Liver (tissue), 3 donors: ENCODE results near the gene NXPE3.

Source experiments
- FOXA1 ChIP-seq: IDR thresholded peaks from 2 replicates; pipeline ENCODE4 v1.6.1; 2016; ENCODE audit warnings: antibody characterized with exemption
- GABPA ChIP-seq, 2 donors: IDR thresholded peaks in 1 of 2; conservative IDR thresholded peaks in 1 of 2; 2 replicates each; pipeline ENCODE4 v1.6.1; 2016; ENCODE audit warnings: antibody characterized with exemption in 2 of 2, mild to moderate bottlenecking in 1 of 2, moderate library complexity in 1 of 2
- JUND ChIP-seq, 2 donors: IDR thresholded peaks; 2 replicates each; pipeline ENCODE4 v1.6.1; 2016; ENCODE audit warnings: antibody characterized with exemption in 2 of 2
- NR2F2 ChIP-seq: IDR thresholded peaks from 2 replicates; pipeline ENCODE4 v1.6.1; 2016; ENCODE audit warnings: antibody characterized with exemption
- RAD21 ChIP-seq, 2 donors: IDR thresholded peaks; 2 replicates each; pipeline ENCODE4 v1.6.1; 2016; ENCODE audit warnings: antibody characterized with exemption in 2 of 2, mild to moderate bottlenecking in 2 of 2
- TAF1 ChIP-seq: conservative IDR thresholded peaks from 2 replicates; pipeline ENCODE4 v1.6.1; 2016; ENCODE audit warnings: antibody characterized with exemption, mild to moderate bottlenecking
- TF ChIP-seq, protein P1 (sequence below): fragments of 150-350 bp; IDR thresholded peaks from 2 replicates; pipeline ENCODE4 v1.5.1; 2017; ENCODE audit warnings: improper control_type of control experiment, low read depth, low read length; ENCODE audit not compliant: missing input control
- TF ChIP-seq, protein P2 (sequence below): IDR thresholded peaks from 2 replicates; pipeline ENCODE4 v1.6.1; 2016; ENCODE audit warnings: antibody characterized with exemption
- TF ChIP-seq, protein P3 (sequence below): IDR thresholded peaks from 2 replicates; pipeline ENCODE4 v1.6.1; 2016; ENCODE audit warnings: antibody characterized with exemption
- TF ChIP-seq, protein P4 (sequence below): IDR thresholded peaks from 2 replicates; pipeline ENCODE4 v1.6.1; 2016; ENCODE audit warnings: antibody characterized with exemption, mild to moderate bottlenecking
- TF ChIP-seq, protein P5 (sequence below): IDR thresholded peaks from 2 replicates; pipeline ENCODE4 v1.6.1; 2016; ENCODE audit warnings: antibody characterized with exemption
- donor health status: healthy.
- donor health status: healthy.

DNA sequence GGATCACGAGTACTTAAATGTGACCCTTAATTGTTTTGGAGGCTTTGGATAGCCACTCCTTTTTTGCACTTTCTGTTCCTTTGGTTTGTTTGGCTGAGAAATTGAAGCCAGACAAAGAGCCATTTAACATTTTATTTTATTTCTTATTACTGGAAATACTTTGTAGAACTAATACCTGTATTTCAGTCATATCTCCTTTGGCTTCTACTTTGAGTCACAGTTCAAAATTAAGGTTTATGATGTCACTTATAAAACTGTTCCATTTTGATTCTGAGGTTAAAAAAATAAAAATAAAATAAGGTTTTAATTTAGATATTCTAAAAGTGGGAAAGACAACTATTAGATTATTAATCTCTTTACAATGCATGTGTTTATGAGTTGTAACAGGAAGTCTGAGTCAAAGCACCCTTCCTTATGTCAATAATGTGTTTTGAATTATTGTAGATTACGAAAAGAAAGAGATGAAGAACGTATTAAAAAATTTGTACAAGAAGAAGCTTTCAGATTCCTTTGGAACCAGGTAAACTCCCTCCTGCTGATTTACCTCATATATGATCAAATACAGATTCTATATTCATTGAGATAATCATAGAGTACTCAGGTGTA lies 16.9 kb upstream of the NXPE3 start:
- TF ChIP-seq FOXA1 = no peak
- TF ChIP-seq, protein P1, sequence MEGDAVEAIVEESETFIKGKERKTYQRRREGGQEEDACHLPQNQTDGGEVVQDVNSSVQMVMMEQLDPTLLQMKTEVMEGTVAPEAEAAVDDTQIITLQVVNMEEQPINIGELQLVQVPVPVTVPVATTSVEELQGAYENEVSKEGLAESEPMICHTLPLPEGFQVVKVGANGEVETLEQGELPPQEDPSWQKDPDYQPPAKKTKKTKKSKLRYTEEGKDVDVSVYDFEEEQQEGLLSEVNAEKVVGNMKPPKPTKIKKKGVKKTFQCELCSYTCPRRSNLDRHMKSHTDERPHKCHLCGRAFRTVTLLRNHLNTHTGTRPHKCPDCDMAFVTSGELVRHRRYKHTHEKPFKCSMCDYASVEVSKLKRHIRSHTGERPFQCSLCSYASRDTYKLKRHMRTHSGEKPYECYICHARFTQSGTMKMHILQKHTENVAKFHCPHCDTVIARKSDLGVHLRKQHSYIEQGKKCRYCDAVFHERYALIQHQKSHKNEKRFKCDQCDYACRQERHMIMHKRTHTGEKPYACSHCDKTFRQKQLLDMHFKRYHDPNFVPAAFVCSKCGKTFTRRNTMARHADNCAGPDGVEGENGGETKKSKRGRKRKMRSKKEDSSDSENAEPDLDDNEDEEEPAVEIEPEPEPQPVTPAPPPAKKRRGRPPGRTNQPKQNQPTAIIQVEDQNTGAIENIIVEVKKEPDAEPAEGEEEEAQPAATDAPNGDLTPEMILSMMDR = no peak
- TF ChIP-seq TAF1 = no peak
- TF ChIP-seq RAD21 (IDR thresholded peaks at IDR 0.05) = no peak
- TF ChIP-seq, protein P2, sequence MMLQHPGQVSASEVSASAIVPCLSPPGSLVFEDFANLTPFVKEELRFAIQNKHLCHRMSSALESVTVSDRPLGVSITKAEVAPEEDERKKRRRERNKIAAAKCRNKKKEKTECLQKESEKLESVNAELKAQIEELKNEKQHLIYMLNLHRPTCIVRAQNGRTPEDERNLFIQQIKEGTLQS = no peak
- TF ChIP-seq NR2F2 = no peak
- TF ChIP-seq GABPA (IDR thresholded peaks at IDR 0.05 in 1 of 2, conservative IDR thresholded peaks at IDR 0.05 in 1 of 2) = no peak
- TF ChIP-seq, protein P3, sequence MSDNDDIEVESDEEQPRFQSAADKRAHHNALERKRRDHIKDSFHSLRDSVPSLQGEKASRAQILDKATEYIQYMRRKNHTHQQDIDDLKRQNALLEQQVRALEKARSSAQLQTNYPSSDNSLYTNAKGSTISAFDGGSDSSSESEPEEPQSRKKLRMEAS = no peak
- TF ChIP-seq, protein P4, sequence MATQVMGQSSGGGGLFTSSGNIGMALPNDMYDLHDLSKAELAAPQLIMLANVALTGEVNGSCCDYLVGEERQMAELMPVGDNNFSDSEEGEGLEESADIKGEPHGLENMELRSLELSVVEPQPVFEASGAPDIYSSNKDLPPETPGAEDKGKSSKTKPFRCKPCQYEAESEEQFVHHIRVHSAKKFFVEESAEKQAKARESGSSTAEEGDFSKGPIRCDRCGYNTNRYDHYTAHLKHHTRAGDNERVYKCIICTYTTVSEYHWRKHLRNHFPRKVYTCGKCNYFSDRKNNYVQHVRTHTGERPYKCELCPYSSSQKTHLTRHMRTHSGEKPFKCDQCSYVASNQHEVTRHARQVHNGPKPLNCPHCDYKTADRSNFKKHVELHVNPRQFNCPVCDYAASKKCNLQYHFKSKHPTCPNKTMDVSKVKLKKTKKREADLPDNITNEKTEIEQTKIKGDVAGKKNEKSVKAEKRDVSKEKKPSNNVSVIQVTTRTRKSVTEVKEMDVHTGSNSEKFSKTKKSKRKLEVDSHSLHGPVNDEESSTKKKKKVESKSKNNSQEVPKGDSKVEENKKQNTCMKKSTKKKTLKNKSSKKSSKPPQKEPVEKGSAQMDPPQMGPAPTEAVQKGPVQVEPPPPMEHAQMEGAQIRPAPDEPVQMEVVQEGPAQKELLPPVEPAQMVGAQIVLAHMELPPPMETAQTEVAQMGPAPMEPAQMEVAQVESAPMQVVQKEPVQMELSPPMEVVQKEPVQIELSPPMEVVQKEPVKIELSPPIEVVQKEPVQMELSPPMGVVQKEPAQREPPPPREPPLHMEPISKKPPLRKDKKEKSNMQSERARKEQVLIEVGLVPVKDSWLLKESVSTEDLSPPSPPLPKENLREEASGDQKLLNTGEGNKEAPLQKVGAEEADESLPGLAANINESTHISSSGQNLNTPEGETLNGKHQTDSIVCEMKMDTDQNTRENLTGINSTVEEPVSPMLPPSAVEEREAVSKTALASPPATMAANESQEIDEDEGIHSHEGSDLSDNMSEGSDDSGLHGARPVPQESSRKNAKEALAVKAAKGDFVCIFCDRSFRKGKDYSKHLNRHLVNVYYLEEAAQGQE = no peak
- TF ChIP-seq, protein P5, sequence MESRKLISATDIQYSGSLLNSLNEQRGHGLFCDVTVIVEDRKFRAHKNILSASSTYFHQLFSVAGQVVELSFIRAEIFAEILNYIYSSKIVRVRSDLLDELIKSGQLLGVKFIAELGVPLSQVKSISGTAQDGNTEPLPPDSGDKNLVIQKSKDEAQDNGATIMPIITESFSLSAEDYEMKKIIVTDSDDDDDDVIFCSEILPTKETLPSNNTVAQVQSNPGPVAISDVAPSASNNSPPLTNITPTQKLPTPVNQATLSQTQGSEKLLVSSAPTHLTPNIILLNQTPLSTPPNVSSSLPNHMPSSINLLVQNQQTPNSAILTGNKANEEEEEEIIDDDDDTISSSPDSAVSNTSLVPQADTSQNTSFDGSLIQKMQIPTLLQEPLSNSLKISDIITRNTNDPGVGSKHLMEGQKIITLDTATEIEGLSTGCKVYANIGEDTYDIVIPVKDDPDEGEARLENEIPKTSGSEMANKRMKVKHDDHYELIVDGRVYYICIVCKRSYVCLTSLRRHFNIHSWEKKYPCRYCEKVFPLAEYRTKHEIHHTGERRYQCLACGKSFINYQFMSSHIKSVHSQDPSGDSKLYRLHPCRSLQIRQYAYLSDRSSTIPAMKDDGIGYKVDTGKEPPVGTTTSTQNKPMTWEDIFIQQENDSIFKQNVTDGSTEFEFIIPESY = no peak
- TF ChIP-seq JUND (IDR thresholded peaks at IDR 0.05) = no peak
